HEK293 (cell line): ENCODE results near the gene ANKRD53.

ENCODE experiments used
- CTCF ChIP-seq: fragments of 450-650 bp; formaldehyde crosslinking; IDR thresholded peaks from 2 replicates; pipeline ENCODE4 v1.5.1; 2016; ENCODE audit warnings: missing biosample characterization, missing genetic modification characterization
- ELK4 ChIP-seq: IDR thresholded peaks from 2 replicates; pipeline ENCODE4 v1.6.1; 2011; ENCODE audit warnings: mild to moderate bottlenecking, low read depth, low read length, borderline replicate concordance
- SETDB1 ChIP-seq: IDR thresholded peaks from one replicate; pipeline ENCODE4 v1.6.1; 2017; ENCODE audit warnings: mild to moderate bottlenecking, low read length, moderate library complexity, mixed read lengths; ENCODE audit not compliant: insufficient read length
- TCF7L2 ChIP-seq: IDR thresholded peaks from 2 replicates; pipeline ENCODE4 v1.6.1; 2011; ENCODE audit warnings: low read depth, mild to moderate bottlenecking, inconsistent platforms, low read length, moderate library complexity, borderline replicate concordance
- ZBTB1 ChIP-seq: fragments of 450-650 bp; formaldehyde crosslinking; IDR thresholded peaks from 2 replicates; pipeline ENCODE4 v1.5.1; 2016; ENCODE audit warnings: missing biosample characterization, missing genetic modification characterization
- ZBTB7A ChIP-seq: fragments of 450-650 bp; formaldehyde crosslinking; IDR thresholded peaks from 2 replicates; pipeline ENCODE4 v1.5.1; 2016; ENCODE audit warnings: low read depth, missing biosample characterization, missing genetic modification characterization
- ZNF621 ChIP-seq: fragments of 450-650 bp; formaldehyde crosslinking; IDR thresholded peaks from 2 replicates; pipeline ENCODE4 v1.5.1; 2017; ENCODE audit warnings: missing biosample characterization, missing genetic modification characterization
- ZNF837 ChIP-seq: fragments of 450-650 bp; formaldehyde crosslinking; IDR thresholded peaks from 2 replicates; pipeline ENCODE4 v1.5.1; 2016; ENCODE audit warnings: missing biosample characterization, missing genetic modification characterization

- TF ChIP-seq CTCF (tag by site-specific recombination): no peak
- TF ChIP-seq ELK4: no peak
- TF ChIP-seq SETDB1: no peak
- TF ChIP-seq ZBTB1 (tag by site-specific recombination): no peak
- no peak for TF ChIP-seq ZNF837 (tag by site-specific recombination)
- TF ChIP-seq TCF7L2: no peak
- TF ChIP-seq ZNF621 (tag by site-specific recombination): no peak
- no peak for TF ChIP-seq ZBTB7A (tag by site-specific recombination)
These were observed 11.7 kb upstream of the ANKRD53 start for GRCh38 chr2:70966681-70967080.
